ENCODE results near the gene GALNT7. TPM values are rescaled to one million over a fixed set of nuclear protein-coding genes. Genes with fewer than 3 reads are reported as not detected.

Gene GALNT7
- total and polyA plus RNA-seq, 8 donors, result 25.2 to 51.1 (median 37.4) TPM

GRCh38 chr4:173362666-173363065 is 194.1 kb downstream of the GALNT7 start:
- intact Hi-C loops (cut with DNase I), result no loop called here
- no peaks in the 10 kb centered on the region for H3K9me3 ChIP-seq
- no peak overlapping the region for H3K27ac ChIP-seq
- H3K4me3 ChIP-seq, result no peak overlapping the region
- DNase-seq, result no peak
- no peak for TF ChIP-seq CTCF (IDR thresholded peaks at IDR 0.05)
- peaks cover 0 to 5% of the 10 kb centered on the region in 2 donors for H3K4me1 ChIP-seq
- H3K36me3 ChIP-seq, result no peaks in the 10 kb centered on the region
- no peaks in the 10 kb centered on the region for H3K27me3 ChIP-seq
- no peak for ATAC-seq

- intact Hi-C loops (cut with DNase I), result no loop called here
- DNase-seq, result no peak
- Histone ChIP-seq H3K36me3 (no peaks in the 10 kb centered on the region), H3K27me3 (no peaks in the 10 kb centered on the region), H3K4me3 (no peak overlapping the region), H3K4me1 (peaks cover 0 to 14% of the 10 kb centered on the region in 2 donors), H3K27ac (no peak overlapping the region), H3K9me3 (no peaks in the 10 kb centered on the region)
- no peak for ATAC-seq
- TF ChIP-seq CTCF (IDR thresholded peaks at IDR 0.05), result no peak
Measured at GRCh38 chr4:173365359-173365996, 196.9 kb downstream of the GALNT7 start.

- no peaks in the 10 kb centered on the region for H3K27me3 ChIP-seq
- no peak overlapping the region for H3K4me3 ChIP-seq
- peaks cover 0 to 16% of the 10 kb centered on the region in 2 donors for H3K4me1 ChIP-seq
- no peaks in the 10 kb centered on the region for H3K36me3 ChIP-seq
- H3K27ac ChIP-seq, result no peak overlapping the region
- TF ChIP-seq CTCF (IDR thresholded peaks at IDR 0.05), result no peak
- H3K9me3 ChIP-seq, result no peaks in the 10 kb centered on the region
- ATAC-seq, result no peak
- no peak for DNase-seq
- intact Hi-C loops (cut with DNase I), result no loop called here
Measured at GRCh38 chr4:173367285-173367684, 198.7 kb downstream of the GALNT7 start.

- intact Hi-C loops (cut with DNase I), result no loop called here
- ATAC-seq, result no peak
Measured at GRCh38 chr4:173367946-173368345, 199.3 kb downstream of the GALNT7 start.

GRCh38 chr4:173370130-173370476 is 201.5 kb downstream of the GALNT7 start:
- no peaks in the 10 kb centered on the region for H3K9me3 ChIP-seq
- H3K27me3 ChIP-seq, result no peaks in the 10 kb centered on the region
- H3K4me3 ChIP-seq, result peak overlapping the region; percentile 60 to 89
- H3K4me1 ChIP-seq, result peaks cover 0 to 37% of the 10 kb centered on the region in 2 donors
- intact Hi-C loops (cut with DNase I), result no loop called here
- no peaks in the 10 kb centered on the region for H3K36me3 ChIP-seq
- DNase-seq (peak in 2 of 4 donors; percentile 66 to 80), ATAC-seq (peak; percentile 9)
- peak overlapping the region; percentile 94 to 96 for H3K27ac ChIP-seq
- TF ChIP-seq CTCF (IDR thresholded peaks at IDR 0.05), result no peak

More at GRCh38 chr4:173367946-173368345, 199.3 kb downstream of the GALNT7 start:
- no peaks in the 10 kb centered on the region for H3K27me3 ChIP-seq
- H3K4me1 ChIP-seq, result peaks cover 0 to 23% of the 10 kb centered on the region in 2 donors
- no peaks in the 10 kb centered on the region for H3K36me3 ChIP-seq
- no peak overlapping the region for H3K4me3 ChIP-seq
- DNase-seq, result no peak
- no peaks in the 10 kb centered on the region for H3K9me3 ChIP-seq
- H3K27ac ChIP-seq, result no peak overlapping the region
- TF ChIP-seq CTCF (IDR thresholded peaks at IDR 0.05), result no peak
